ENCODE measurements around the gene DNAH17.

- TF ChIP-seq EZH2 (IDR thresholded peaks at IDR 0.05; ENCODE audit: low read depth) (no peak), CTCF (conservative IDR thresholded peaks at IDR 0.05) (no peak)
Observed at GRCh38 chr17:78568494-78569115, 8.6 kb downstream of the DNAH17 start.
